ENCODE results near the gene CRBN. TPM values are rescaled to one million over a fixed set of nuclear protein-coding genes. Genes with fewer than 3 reads are reported as not detected.

CRBN gene
- total and polyA plus RNA-seq, 2 experiments from 2014 or later = 41.1 to 69.6 TPM

- Histone ChIP-seq H3K4me1 (ENCODE audit: insufficient read depth) (peaks cover 6% of the 10 kb centered on the region; the same call in 1 of the 2 replicates), H3K36me3 (ENCODE audit: low read depth) (no peaks in the 10 kb centered on the region), H3K9me3 (ENCODE audit: low read depth) (no peaks in the 10 kb centered on the region), H3K9ac (no peak overlapping the region), H4K20me1 (ENCODE audit: insufficient read depth) (no peaks in the 10 kb centered on the region), H3K27ac (no peak overlapping the region), H3K27me3 (replicated peaks; ENCODE audit: insufficient read depth) (no peaks in the 10 kb centered on the region), H3K4me2 (ENCODE audit: unreplicated experiment) (no peak overlapping the region), H3K9me2 (ENCODE audit: insufficient read depth) (no peaks in the 10 kb centered on the region), H3F3A (ENCODE audit: insufficient read depth) (peaks cover 5% of the 10 kb centered on the region), H2AFZ (no peak overlapping the region), H3K79me2 (ENCODE audit: insufficient read depth) (no peaks in the 10 kb centered on the region), H3K4me3 (no peak overlapping the region)
- TF ChIP-seq EZH2phosphoT487 (IDR thresholded peaks at IDR 0.05; ENCODE audit: insufficient read depth, low read depth) = no peak
- no peak for TF ChIP-seq EZH2 (IDR thresholded peaks at IDR 0.05; ENCODE audit: insufficient read depth, poor library complexity, severe bottlenecking)
- 13 to 23% methylated on average over 2 of the region's 2 CpGs for WGBS, 2 experiments (ENCODE audit: low coverage in 1 of 2, low lambda C conversion rate in 2 of 2, missing lambda C conversion rate in 2 of 2)
- no peak for DNase-seq
- in situ Hi-C loops (cut with MboI) = no loop called here
These were observed 5.4 kb upstream of the CRBN start for GRCh38 chr3:3184876-3185275.

- H3K9ac ChIP-seq = no peak overlapping the region
- no peaks in the 10 kb centered on the region for H3K9me2 ChIP-seq (ENCODE audit: insufficient read depth)
- 74 to 77% methylated on average over 9 of the region's 9 CpGs for WGBS, 2 experiments (ENCODE audit: low coverage in 1 of 2, low lambda C conversion rate in 2 of 2, missing lambda C conversion rate in 2 of 2)
- H3K27ac ChIP-seq = no peak overlapping the region
- no peak overlapping the region for H3K4me2 ChIP-seq (ENCODE audit: unreplicated experiment)
- peak overlapping the region; percentile 76 for H2AFZ ChIP-seq
- TF ChIP-seq EZH2phosphoT487 (IDR thresholded peaks at IDR 0.05; ENCODE audit: insufficient read depth, low read depth) = no peak
- no peak for TF ChIP-seq EZH2 (IDR thresholded peaks at IDR 0.05; ENCODE audit: insufficient read depth, poor library complexity, severe bottlenecking)
- H3F3A ChIP-seq (ENCODE audit: insufficient read depth) = peaks cover 6% of the 10 kb centered on the region
- H3K9me3 ChIP-seq (ENCODE audit: low read depth) = no peaks in the 10 kb centered on the region
- peaks cover 10% of the 10 kb centered on the region; the same call in 1 of the 2 replicates for H4K20me1 ChIP-seq (ENCODE audit: insufficient read depth)
- no peaks in the 10 kb centered on the region for H3K36me3 ChIP-seq (ENCODE audit: low read depth)
- in situ Hi-C loops (cut with MboI) = no loop called here
- H3K4me1 ChIP-seq (ENCODE audit: insufficient read depth) = peaks cover 24% of the 10 kb centered on the region
- peaks cover 40% of the 10 kb centered on the region for H3K79me2 ChIP-seq (ENCODE audit: insufficient read depth)
- peak; percentile 16 for DNase-seq
- H3K4me3 ChIP-seq = no peak overlapping the region
- no peaks in the 10 kb centered on the region for H3K27me3 ChIP-seq (replicated peaks; ENCODE audit: insufficient read depth)
These were observed 965 bp upstream of the CRBN start for GRCh38 chr3:3180456-3180855.

- Histone ChIP-seq H3K27me3 (replicated peaks; ENCODE audit: insufficient read depth) (no peaks in the 10 kb centered on the region), H3K27ac (peak overlapping the region; percentile 23; the same call in 1 of the 2 replicates), H3K4me1 (ENCODE audit: insufficient read depth) (peaks cover 24% of the 10 kb centered on the region), H3K36me3 (ENCODE audit: low read depth) (peaks cover 7% of the 10 kb centered on the region), H3K79me2 (ENCODE audit: insufficient read depth) (peaks cover 46% of the 10 kb centered on the region), H4K20me1 (ENCODE audit: insufficient read depth) (peaks cover 10% of the 10 kb centered on the region; the same call in 1 of the 2 replicates), H3K9ac (peak overlapping the region; percentile 95), H3K4me2 (ENCODE audit: unreplicated experiment) (peak overlapping the region; percentile 98), H3K9me2 (ENCODE audit: insufficient read depth) (no peaks in the 10 kb centered on the region), H3K4me3 (peak overlapping the region; percentile 88), H2AFZ (peak overlapping the region; percentile 76), H3F3A (ENCODE audit: insufficient read depth) (peaks cover 9% of the 10 kb centered on the region), H3K9me3 (ENCODE audit: low read depth) (peaks cover 2% of the 10 kb centered on the region)
- no peak for DNase-seq
- in situ Hi-C loops (cut with MboI) = no loop called here
- WGBS, 2 experiments (ENCODE audit: low coverage in 1 of 2, low lambda C conversion rate in 2 of 2, missing lambda C conversion rate in 2 of 2) = 17 to 18% methylated on average over 16 of the region's 16 CpGs
- TF ChIP-seq EZH2 (IDR thresholded peaks at IDR 0.05; ENCODE audit: insufficient read depth, poor library complexity, severe bottlenecking) (no peak), EZH2phosphoT487 (IDR thresholded peaks at IDR 0.05; ENCODE audit: insufficient read depth, low read depth) (no peak)
These were observed 778 bp downstream of the CRBN start for GRCh38 chr3:3178498-3179328.

GRCh38 chr3:3177861-3178497 lies 1.5 kb downstream of the CRBN start:
- H3K9me2 ChIP-seq (ENCODE audit: insufficient read depth) = no peaks in the 10 kb centered on the region
- H3K9me3 ChIP-seq (ENCODE audit: low read depth) = peaks cover 3% of the 10 kb centered on the region
- peaks cover 10% of the 10 kb centered on the region; the same call in 1 of the 2 replicates for H4K20me1 ChIP-seq (ENCODE audit: insufficient read depth)
- peaks cover 24% of the 10 kb centered on the region for H3K4me1 ChIP-seq (ENCODE audit: insufficient read depth)
- peaks cover 9% of the 10 kb centered on the region for H3F3A ChIP-seq (ENCODE audit: insufficient read depth)
- peak overlapping the region; percentile 95 for H3K9ac ChIP-seq
- H3K4me3 ChIP-seq = peak overlapping the region; percentile 88
- TF ChIP-seq EZH2 (IDR thresholded peaks at IDR 0.05; ENCODE audit: insufficient read depth, poor library complexity, severe bottlenecking) = no peak
- no peak for TF ChIP-seq EZH2phosphoT487 (IDR thresholded peaks at IDR 0.05; ENCODE audit: insufficient read depth, low read depth)
- peak overlapping the region; percentile 98 for H3K4me2 ChIP-seq (ENCODE audit: unreplicated experiment)
- H3K79me2 ChIP-seq (ENCODE audit: insufficient read depth) = peaks cover 46% of the 10 kb centered on the region
- no peak overlapping the region for H2AFZ ChIP-seq
- H3K36me3 ChIP-seq (ENCODE audit: low read depth) = peaks cover 15% of the 10 kb centered on the region
- in situ Hi-C loops (cut with MboI) = no loop called here
- 47 to 49% methylated on average over 10 of the region's 10 CpGs for WGBS, 2 experiments (ENCODE audit: low coverage in 1 of 2, low lambda C conversion rate in 2 of 2, missing lambda C conversion rate in 2 of 2)
- H3K27me3 ChIP-seq (replicated peaks; ENCODE audit: insufficient read depth) = no peaks in the 10 kb centered on the region
- peak; percentile 80 for DNase-seq
- no peak overlapping the region for H3K27ac ChIP-seq
